COLO829 (cell line): ENCODE measurements around the gene RNF186.
"Not testable (repeated sequence)": the region's sequence is repeated elsewhere in the genome, so short reads cannot be mapped to it uniquely, and the experiment has no call there.

Experiments used
- DNase-seq: peaks from one replicate; pipeline ENCODE4 v3.0.0; 2012; ENCODE audit warnings: low spot score

Gene RNF186

GRCh38 chr1:19824541-19824940, 9.5 kb upstream of the RNF186 start:
- no peak for DNase-seq

GRCh38 chr1:19824036-19824435, 9.0 kb upstream of the RNF186 start:
- no peak for DNase-seq

- no peak for DNase-seq
Measured at GRCh38 chr1:19819701-19820100, 4.6 kb upstream of the RNF186 start.

- no peak for DNase-seq
Measured at GRCh38 chr1:19818324-19818723, 3.2 kb upstream of the RNF186 start.

- no peak for DNase-seq
Measured at GRCh38 chr1:19817160-19817559, 2.1 kb upstream of the RNF186 start.

- not testable (repeated sequence) for DNase-seq
Measured at GRCh38 chr1:19816737-19817086, 1.6 kb upstream of the RNF186 start.

- peak; percentile 69 for DNase-seq
Measured at GRCh38 chr1:19815801-19816736, 986 bp upstream of the RNF186 start.

- DNase-seq, result no peak
Measured at GRCh38 chr1:19814244-19814661, 830 bp downstream of the RNF186 start.

- no peak for DNase-seq
Measured at GRCh38 chr1:19813643-19813960, 1.5 kb downstream of the RNF186 start.

GRCh38 chr1:19812875-19813642, 2.0 kb downstream of the RNF186 start:
- no peak for DNase-seq

- no peak for DNase-seq
Measured at GRCh38 chr1:19811206-19811851, 3.8 kb downstream of the RNF186 start.

- DNase-seq, result no peak
Measured at GRCh38 chr1:19809044-19809750, 5.9 kb downstream of the RNF186 start.

GRCh38 chr1:19808351-19808750, 6.7 kb downstream of the RNF186 start:
- no peak for DNase-seq

- DNase-seq, result no peak
Measured at GRCh38 chr1:19804831-19805251, 10.2 kb downstream of the RNF186 start.

- DNase-seq, result no peak
Measured at GRCh38 chr1:19802269-19802668, 12.8 kb downstream of the RNF186 start.

- DNase-seq, result peak; percentile 30
Measured at GRCh38 chr1:19800076-19800804, 14.8 kb downstream of the RNF186 start.

- no peak for DNase-seq
Measured at GRCh38 chr1:19799230-19800075, 15.6 kb downstream of the RNF186 start, which contains the start of gene TMCO4. Gene TMCO4 (minus strand): TSS chr1:19799916. CDS start chr1:19780758, 19,158 bp downstream.

GRCh38 chr1:19798486-19799229, 16.4 kb downstream of the RNF186 start:
- DNase-seq, result no peak

- no peak for DNase-seq
Measured at GRCh38 chr1:19797827-19798226, 17.3 kb downstream of the RNF186 start.

- DNase-seq, result no peak
Measured at GRCh38 chr1:19794583-19794982, 20.5 kb downstream of the RNF186 start.
